Measurements from ENCODE around the gene PMS2.
"Not testable (repeated sequence)": the region's sequence is repeated elsewhere in the genome, so short reads cannot be mapped to it uniquely, and the experiment has no call there.

DNA sequence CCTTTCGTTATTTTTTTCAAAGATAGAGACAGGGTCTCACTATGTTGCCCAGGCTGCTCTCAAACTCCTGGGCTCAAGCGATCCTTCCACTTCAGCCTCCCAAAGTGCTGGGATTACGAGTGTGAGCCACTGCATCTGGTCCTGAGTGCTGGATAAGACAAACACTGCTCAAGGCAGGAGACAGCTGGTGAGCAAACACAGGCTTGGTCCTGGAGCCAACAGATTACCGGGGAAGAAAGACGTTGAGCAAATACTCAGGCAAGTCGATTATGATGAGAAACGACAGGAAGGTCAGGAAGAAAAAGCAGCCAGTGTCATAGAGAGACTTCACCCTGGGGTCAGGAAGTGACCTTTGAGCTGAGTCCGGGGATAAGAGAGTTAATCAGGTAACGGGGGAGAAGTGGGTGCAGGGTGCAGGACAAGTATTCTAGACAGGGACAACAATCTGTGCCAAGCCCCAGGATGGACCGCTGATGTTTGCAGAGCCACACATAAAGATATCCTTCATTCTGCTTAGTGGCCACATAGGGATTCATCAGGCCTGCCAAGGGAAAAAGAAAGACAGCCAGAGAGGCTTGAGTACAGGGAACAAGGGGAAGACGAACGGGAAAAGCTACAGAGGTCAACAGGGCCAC, 29.1 kb downstream of the PMS2 start:
- TF ChIP-seq TAF1 (IDR thresholded peaks at IDR 0.05; ENCODE audit: control insufficient read depth, extremely low read depth, insufficient read depth, low read length, severe bottlenecking); ZC3H11A (IDR thresholded peaks at IDR 0.05; ENCODE audit: low read depth, low read length); SP1 (CRISPR knock-in tag; IDR thresholded peaks at IDR 0.05); NRF1 (conservative IDR thresholded peaks at IDR 0.05 in 1 of 2, IDR thresholded peaks at IDR 0.05 in 1 of 2); TCFL5 (CRISPR knock-in tag; conservative IDR thresholded peaks at IDR 0.05): not testable (repeated sequence)
- TF ChIP-seq, protein P1, sequence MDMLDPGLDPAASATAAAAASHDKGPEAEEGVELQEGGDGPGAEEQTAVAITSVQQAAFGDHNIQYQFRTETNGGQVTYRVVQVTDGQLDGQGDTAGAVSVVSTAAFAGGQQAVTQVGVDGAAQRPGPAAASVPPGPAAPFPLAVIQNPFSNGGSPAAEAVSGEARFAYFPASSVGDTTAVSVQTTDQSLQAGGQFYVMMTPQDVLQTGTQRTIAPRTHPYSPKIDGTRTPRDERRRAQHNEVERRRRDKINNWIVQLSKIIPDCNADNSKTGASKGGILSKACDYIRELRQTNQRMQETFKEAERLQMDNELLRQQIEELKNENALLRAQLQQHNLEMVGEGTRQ (CRISPR knock-in tag; IDR thresholded peaks at IDR 0.05), result not testable (repeated sequence)
